ENCODE data around the gene PRKACA. TPM values are rescaled to one million over a fixed set of nuclear protein-coding genes. Genes with fewer than 3 reads are reported as not detected.
A peak's percentile ranks its signal among the peaks of the same experiment; 100 is the strongest.

PRKACA gene
- total RNA-seq, 2 experiments from 2014 or later, result 64.1 to 66.9 TPM

DNA sequence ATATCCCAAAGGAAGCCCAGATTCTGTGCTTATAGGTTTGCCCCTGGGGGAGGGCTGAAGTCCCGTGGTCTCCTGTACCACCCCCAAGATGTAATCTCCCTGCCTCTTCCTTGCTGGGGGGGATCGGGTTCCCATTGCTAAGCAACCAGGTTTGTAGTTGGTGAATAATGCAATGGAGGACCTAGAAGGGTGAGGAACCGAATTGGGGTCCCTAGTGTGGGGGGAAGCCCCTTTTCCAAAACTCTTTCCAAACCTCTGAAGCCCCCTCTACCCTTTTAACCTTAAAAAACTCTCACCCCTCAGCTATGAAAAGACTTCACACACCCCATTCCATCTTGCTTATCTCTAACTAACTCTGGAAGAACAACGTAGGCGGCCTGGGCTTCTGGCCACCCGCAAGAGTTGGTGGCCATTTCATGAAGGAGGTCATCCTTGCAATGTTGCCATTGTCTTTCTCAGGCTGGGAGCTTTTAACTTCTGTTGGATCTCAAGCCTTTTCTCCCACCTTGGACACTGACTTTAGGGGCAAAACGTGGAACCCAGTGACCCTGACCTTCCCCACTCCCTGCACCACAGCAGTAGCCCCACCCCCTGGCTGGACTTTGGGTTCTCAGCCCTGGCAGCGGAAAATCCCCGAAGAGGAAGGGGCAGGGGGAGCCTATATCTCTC lies 56.3 kb downstream of the PRKACA start:
- DNase-seq, result no peak
- Mint-ChIP-seq H3K4me3 (no peak overlapping the region), H3K27ac (no peak overlapping the region), H3K9me3 (no peaks in the 10 kb centered on the region), H3K4me1 (peaks cover 11% of the 10 kb centered on the region), H3K27me3 (peaks cover 43% of the 10 kb centered on the region), H3K36me3 (no peaks in the 10 kb centered on the region)
- POLR2A ChIA-PET, result interaction anchor here (1.0 to 1.1 kb wide), 2 partner anchors 9 to 29 kb away, joined by 3 to 4 read pairs; partner anchors contain the start of gene IL27RA
- no peak for ATAC-seq (ENCODE audit: low read depth)

DNA sequence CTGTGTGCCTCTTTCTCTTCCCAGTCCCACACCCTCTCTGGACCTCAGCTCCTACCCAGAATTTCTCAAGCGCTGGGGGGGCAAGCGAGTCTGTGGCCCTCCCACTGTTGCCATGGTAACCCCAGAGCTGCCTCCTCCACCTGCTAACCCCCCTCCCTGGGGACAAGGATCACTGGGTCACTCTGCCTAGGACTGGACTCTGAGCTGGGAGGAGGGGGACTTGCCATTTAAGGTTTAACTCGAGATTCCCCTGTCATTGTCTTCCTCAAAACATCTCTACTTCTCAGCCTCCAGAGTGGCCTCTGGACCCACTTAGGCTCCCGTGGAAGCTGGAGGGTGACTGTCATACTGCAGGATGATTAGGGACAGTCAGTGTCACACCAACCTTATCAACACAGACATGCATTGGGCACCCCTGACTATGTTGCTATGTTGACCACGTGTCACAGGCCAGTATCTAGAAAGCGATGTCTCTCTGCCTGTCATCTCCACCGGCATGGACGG lies 57.9 kb downstream of the PRKACA start:
- Mint-ChIP-seq H3K27me3 (peaks cover 38% of the 10 kb centered on the region), H3K9me3 (no peaks in the 10 kb centered on the region), H3K4me1 (peaks cover 10% of the 10 kb centered on the region), H3K4me3 (no peak overlapping the region), H3K27ac (no peak overlapping the region), H3K36me3 (no peaks in the 10 kb centered on the region)
- DNase-seq, result no peak
- POLR2A ChIA-PET, result interaction anchor here (1.8 kb wide), 1 partner anchor 178 kb away, joined by 5 read pairs; no protein-coding TSS in a partner anchor
- ATAC-seq (ENCODE audit: low read depth), result no peak

DNA sequence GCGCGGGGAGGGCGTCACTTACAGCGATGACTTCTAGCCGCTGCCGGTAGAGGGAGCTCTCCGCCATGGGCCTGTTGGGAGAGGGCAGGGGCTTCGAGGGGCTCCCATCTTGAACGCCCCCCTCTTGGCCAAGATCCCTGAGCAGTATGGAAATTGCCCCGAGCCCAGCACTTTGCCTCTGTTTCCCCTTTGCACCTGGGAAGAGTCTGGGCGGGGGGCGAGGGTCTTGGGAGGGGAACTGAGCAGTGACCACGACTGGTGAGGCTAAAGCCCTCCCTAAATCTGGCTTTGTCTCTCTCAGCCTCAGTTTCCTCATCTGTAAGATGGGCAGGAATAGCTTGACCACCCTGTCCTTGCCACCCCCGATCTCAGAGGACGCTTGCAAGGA lies 58.5 kb downstream of the PRKACA start:
- Mint-ChIP-seq H3K9me3 (no peaks in the 10 kb centered on the region), H3K4me3 (no peak overlapping the region), H3K4me1 (peaks cover 12% of the 10 kb centered on the region), H3K36me3 (peaks cover under 1% of the 10 kb centered on the region), H3K27me3 (peaks cover 38% of the 10 kb centered on the region), H3K27ac (no peak overlapping the region)
- POLR2A ChIA-PET, result interaction anchor here (0.7 to 1.8 kb wide), 2 partner anchors 177 to 179 kb away, joined by 3 to 5 read pairs; no protein-coding TSS in a partner anchor
- no peak for ATAC-seq (ENCODE audit: low read depth)
- peak; percentile 72 for DNase-seq

DNA sequence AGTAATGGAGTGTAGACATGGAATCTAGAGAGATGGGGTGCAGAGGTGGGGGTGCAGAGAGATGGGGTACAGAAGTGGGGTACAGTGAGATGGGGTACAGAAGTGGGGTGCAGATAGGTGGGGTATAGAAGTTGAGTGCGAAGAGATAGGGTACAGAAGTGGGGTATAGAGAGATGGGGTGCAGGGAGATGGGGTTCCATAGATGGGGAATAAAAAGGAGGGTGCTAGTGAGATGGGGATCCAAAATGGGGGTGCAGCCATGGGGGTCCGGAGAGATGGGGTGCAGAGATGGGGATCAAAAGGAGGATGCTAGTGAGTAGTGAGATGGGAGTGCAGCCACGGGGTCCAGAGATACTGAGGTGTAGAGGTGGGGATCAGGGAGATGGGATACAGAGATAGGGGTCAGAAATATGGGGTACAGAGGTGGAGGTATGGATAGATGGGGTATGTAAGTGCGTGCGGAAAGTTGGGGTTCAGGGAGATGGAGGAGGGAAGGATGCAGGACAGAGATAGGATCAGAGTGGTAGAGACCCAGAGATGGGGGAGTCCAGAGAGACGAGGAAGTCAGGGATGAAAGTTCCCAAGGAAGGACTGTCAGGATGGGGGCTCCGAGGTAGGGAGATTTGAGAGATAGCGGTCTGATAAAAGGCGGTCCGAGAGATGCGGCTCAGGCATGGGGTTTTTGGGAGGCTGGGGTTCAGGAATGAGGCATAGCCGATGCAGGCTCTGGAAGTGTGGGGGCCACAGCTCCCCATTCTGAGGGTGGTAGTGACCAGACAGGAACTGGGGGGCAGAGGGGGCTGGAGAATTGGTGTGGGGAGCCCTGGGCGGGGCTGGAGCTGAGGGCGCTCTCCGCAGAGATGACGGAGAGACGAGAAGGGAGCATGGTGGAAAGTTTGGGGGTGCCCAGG lies 59.1 kb downstream of the PRKACA start:
- POLR2A ChIA-PET, result interaction anchor here (0.7 to 1.8 kb wide), 2 partner anchors 176 to 179 kb away, joined by 3 to 5 read pairs; no protein-coding TSS in a partner anchor
- H3K27ac Mint-ChIP-seq, result no peak overlapping the region
- ATAC-seq (ENCODE audit: low read depth), result no peak

DNA sequence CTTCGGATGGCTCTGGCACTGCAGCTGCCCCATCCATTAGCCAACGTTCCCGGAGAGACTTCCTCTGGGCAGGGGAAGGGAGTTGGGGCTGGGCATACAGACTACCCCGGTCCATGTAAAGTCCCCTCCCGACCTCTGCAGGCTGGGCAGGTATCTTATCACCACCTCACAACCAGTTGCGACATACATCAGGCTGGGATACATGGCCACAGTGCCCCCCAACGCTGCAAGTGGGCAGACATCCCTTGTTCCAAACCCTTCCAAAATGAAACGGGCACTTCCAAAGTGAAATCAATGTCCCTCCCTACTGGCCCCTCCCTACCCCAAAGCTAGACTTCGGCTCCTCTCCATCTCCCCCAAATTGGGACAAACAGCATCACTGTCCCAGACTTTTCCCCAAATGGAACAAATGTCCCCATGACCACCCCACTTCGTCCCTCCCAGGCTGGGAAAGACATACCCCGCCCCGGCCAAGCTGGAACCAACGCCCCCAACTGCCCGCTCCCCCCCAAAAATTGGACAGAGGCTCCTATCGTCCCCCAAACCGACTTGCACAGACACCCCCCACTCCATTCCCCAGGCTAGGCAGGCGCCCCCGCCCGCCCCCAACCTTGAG lies 60.7 kb downstream of the PRKACA start:
- ATAC-seq (ENCODE audit: low read depth) (no peak), DNase-seq (no peak)
- Mint-ChIP-seq H3K9me3 (no peaks in the 10 kb centered on the region), H3K36me3 (peaks cover 14% of the 10 kb centered on the region), H3K4me3 (peak overlapping the region; percentile 50), H3K4me1 (peaks cover 12% of the 10 kb centered on the region), H3K27me3 (peaks cover 38% of the 10 kb centered on the region), H3K27ac (no peak overlapping the region)
- POLR2A ChIA-PET, result interaction anchor here (0.5 to 1.0 kb wide), 4 partner anchors 9 to 399 kb away, joined by 3 to 6 read pairs (median 4); partner anchors contain the start of gene RFX1

More for the DNA sequence above, 59.1 kb downstream of the PRKACA start:
- Mint-ChIP-seq H3K4me1 (peaks cover 12% of the 10 kb centered on the region), H3K36me3 (peaks cover 4% of the 10 kb centered on the region), H3K4me3 (no peak overlapping the region), H3K27me3 (peaks cover 38% of the 10 kb centered on the region), H3K9me3 (no peaks in the 10 kb centered on the region)
- DNase-seq, result no peak

DNA sequence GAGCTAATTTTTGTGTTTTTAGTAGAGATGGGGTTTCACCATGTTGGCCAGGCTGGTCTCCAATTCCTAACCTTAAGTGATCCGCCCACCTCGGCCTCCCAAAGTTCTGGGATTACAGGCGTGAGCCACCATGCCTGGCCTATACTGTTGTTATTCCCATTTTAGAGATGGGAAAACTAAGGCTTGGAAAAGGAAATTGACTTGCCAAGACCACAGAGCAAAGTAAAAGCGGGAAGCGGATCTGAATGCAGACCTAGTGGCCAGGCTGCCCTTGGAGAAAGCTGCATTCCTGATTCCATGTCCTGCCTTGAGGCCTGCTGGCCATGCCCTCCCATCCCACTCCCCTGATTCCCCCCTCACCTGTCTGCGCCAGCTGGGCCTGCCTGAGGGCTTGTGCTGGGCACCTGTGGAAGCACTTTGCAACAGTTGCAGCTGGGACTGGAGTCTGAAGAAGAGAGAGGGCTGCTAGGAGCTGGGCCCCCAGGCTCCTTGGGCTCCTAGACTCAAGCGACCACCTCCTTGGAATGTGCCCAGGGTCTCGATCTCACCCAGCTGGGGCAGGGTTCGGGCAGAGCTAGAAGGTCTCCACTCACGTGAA lies 61.4 kb downstream of the PRKACA start:
- DNase-seq (no peak), ATAC-seq (ENCODE audit: low read depth) (no peak)
- H3K27ac Mint-ChIP-seq, result no peak overlapping the region
- H3K36me3 Mint-ChIP-seq, result peaks cover 18% of the 10 kb centered on the region
- no peak overlapping the region for H3K4me3 Mint-ChIP-seq
- H3K27me3 Mint-ChIP-seq, result peaks cover 32% of the 10 kb centered on the region
- peaks cover 12% of the 10 kb centered on the region for H3K4me1 Mint-ChIP-seq
- H3K9me3 Mint-ChIP-seq, result no peaks in the 10 kb centered on the region
- POLR2A ChIA-PET, result no interaction called here

DNA sequence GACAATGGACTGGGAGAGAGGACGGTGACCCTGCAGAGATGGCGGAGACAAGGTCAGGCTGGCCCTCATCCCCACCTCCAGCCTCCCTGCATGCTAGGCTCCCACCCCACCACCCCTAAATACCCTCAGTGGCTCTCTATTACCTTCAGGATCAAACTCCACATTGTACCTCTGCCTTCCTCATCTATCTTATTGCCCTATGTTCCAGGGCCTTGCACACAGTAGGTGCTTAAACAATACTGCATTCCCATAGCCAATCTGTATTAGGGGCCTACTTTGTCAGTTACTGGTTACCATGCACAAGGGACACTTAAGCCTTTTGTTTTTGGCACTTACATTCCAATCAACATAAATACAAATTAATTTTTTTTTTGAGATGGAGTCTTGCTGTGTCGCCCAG lies 62.2 kb downstream of the PRKACA start:
- Mint-ChIP-seq H3K36me3 (peaks cover 19% of the 10 kb centered on the region), H3K27ac (no peak overlapping the region), H3K9me3 (no peaks in the 10 kb centered on the region), H3K27me3 (peaks cover 29% of the 10 kb centered on the region), H3K4me1 (peaks cover 12% of the 10 kb centered on the region), H3K4me3 (no peak overlapping the region)
- no peak for ATAC-seq (ENCODE audit: low read depth)
- no peak for DNase-seq
- POLR2A ChIA-PET, result interaction anchor here (0.6 kb wide), 1 partner anchor 17 kb away, joined by 5 read pairs; no protein-coding TSS in a partner anchor

DNA sequence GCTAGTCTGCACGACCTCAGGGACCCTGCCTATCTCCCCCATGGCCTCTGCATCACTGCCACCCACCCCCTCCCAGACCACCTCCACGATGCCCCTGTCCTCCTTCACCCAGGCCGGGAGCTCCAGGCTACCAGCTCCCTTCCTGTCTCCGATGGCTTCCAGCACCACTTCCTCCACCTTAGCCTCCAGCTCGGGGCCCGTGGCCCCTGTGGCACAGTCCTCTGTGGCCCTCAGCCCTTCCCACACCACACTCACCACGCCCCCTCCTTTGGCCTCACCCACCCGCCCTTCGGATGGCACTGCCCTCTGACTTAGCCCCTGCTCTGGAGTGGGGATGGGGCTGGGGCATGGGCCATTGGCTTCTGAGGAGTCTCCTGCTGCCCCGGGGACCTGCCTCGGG lies 62.8 kb downstream of the PRKACA start:
- Mint-ChIP-seq H3K27me3 (peaks cover 24% of the 10 kb centered on the region), H3K4me1 (peaks cover 12% of the 10 kb centered on the region), H3K27ac (no peak overlapping the region), H3K36me3 (peaks cover 24% of the 10 kb centered on the region), H3K9me3 (no peaks in the 10 kb centered on the region), H3K4me3 (no peak overlapping the region)
- ATAC-seq (ENCODE audit: low read depth), result no peak
- DNase-seq, result no peak
- POLR2A ChIA-PET, result interaction anchor here (0.6 kb wide), 1 partner anchor 80 kb away, joined by 3 read pairs; no protein-coding TSS in a partner anchor

DNA sequence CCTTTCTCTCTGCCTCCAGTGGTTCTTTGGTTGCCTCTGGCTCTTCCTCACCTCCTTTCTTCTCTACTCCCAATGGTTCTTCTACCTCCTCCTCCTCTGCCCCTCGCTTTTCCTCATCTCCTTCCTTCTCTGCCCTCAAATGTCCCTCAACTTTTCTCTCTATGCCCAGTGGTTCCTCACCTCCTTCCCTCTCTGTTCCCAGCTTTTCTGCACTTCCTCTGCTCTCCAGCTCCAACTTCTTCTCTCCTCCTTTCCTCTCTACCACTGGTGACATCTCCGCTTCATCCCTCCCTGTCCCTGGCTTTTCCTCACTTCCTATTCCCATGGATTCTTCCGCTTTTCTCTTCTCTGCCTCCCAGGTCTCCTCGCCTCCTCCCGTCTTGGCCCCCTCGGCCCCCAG lies 63.5 kb downstream of the PRKACA start:
- Mint-ChIP-seq H3K9me3 (no peaks in the 10 kb centered on the region), H3K27me3 (peaks cover 21% of the 10 kb centered on the region), H3K4me1 (peaks cover 12% of the 10 kb centered on the region), H3K4me3 (no peak overlapping the region), H3K27ac (no peak overlapping the region), H3K36me3 (peaks cover 24% of the 10 kb centered on the region)
- POLR2A ChIA-PET, result no interaction called here
- no peak for ATAC-seq (ENCODE audit: low read depth)
- no peak for DNase-seq

DNA sequence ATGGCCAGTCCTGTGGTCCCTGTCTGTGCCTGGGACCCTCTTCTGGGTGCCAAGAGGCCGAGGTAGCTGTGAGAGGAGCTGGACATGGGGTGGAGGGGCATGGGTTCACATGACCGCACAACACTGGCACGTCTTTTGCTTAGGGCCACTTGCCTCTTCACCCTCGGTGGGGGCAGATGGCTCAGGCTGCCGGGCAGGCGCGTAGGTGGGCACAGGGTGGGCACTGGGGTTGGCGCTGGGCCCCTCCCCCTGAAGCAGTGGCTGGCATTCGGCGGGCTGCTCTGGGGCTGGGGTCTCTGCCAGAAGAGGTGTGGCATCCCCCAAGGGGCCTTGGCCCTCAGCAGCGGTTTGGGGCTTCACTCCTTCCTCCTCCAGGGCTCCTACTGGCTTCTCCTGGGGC lies 64.1 kb downstream of the PRKACA start:
- peaks cover 15% of the 10 kb centered on the region for H3K27me3 Mint-ChIP-seq
- ATAC-seq (ENCODE audit: low read depth) (no peak), DNase-seq (no peak)
- POLR2A ChIA-PET, result no interaction called here
- H3K4me3 Mint-ChIP-seq, result no peak overlapping the region
- H3K27ac Mint-ChIP-seq, result no peak overlapping the region
- no peaks in the 10 kb centered on the region for H3K9me3 Mint-ChIP-seq
- peaks cover 8% of the 10 kb centered on the region for H3K4me1 Mint-ChIP-seq
- H3K36me3 Mint-ChIP-seq, result peaks cover 25% of the 10 kb centered on the region

DNA sequence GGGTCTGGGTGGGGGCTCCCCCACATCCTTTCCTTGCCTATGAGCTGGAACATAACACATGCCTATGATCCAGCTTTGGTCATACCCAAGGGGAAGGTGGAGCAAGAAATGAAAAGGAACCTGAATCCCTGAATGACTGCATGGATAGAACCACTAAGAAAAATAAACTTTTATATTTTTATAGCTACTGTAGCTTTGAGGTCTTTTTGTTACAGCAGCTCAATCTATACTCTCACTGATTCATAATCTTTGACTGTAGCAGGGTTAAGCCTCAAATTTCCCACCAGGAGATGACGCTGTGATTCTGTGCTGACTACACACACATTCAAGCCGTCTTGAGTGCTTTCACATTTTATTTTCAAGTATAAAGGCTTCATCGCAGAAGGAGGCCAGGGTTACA lies 64.5 kb downstream of the PRKACA start:
- ATAC-seq (ENCODE audit: low read depth), result no peak
- POLR2A ChIA-PET, result interaction anchor here (0.6 to 0.9 kb wide), 2 partner anchors 83 to 171 kb away, joined by 3 to 4 read pairs; no protein-coding TSS in a partner anchor
- Mint-ChIP-seq H3K4me1 (peaks cover 3% of the 10 kb centered on the region), H3K36me3 (peaks cover 29% of the 10 kb centered on the region), H3K4me3 (no peak overlapping the region), H3K9me3 (no peaks in the 10 kb centered on the region), H3K27ac (no peak overlapping the region), H3K27me3 (peaks cover 10% of the 10 kb centered on the region)
- DNase-seq, result no peak

DNA sequence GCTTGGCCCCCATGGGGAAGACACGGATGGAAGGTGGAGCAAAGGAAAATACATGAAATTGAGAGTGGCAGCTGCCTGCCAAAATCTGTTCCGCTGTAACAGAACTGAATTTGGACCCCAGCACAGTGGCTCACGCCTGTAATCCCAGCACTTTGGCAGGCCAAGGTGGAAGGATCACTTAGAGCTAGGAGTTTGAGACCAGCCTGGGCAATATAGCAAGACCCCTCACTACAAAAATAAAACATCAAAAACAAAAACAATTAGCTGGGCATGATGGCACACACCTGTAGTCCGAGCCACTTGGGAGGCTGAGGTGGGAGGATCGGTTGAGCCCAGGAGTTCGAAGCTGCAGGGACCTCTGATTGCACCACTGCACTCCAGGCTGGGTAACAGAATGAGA lies 65.1 kb downstream of the PRKACA start:
- Mint-ChIP-seq H3K4me3 (no peak overlapping the region), H3K9me3 (no peaks in the 10 kb centered on the region), H3K36me3 (peaks cover 29% of the 10 kb centered on the region), H3K4me1 (peaks cover 2% of the 10 kb centered on the region), H3K27ac (no peak overlapping the region), H3K27me3 (peaks cover 5% of the 10 kb centered on the region)
- no peak for ATAC-seq (ENCODE audit: low read depth)
- no peak for DNase-seq
- POLR2A ChIA-PET, result interaction anchor here (0.6 to 0.9 kb wide), 3 partner anchors 83 to 171 kb away, joined by 3 to 4 read pairs (median 4); no protein-coding TSS in a partner anchor
